D341Med (cell line): ENCODE data around the gene PTGS2.

Experiments
- DNase-seq: peaks from one replicate; pipeline ENCODE4 v3.0.0; 2012; ENCODE audit warnings: low spot score

Gene PTGS2

DNA sequence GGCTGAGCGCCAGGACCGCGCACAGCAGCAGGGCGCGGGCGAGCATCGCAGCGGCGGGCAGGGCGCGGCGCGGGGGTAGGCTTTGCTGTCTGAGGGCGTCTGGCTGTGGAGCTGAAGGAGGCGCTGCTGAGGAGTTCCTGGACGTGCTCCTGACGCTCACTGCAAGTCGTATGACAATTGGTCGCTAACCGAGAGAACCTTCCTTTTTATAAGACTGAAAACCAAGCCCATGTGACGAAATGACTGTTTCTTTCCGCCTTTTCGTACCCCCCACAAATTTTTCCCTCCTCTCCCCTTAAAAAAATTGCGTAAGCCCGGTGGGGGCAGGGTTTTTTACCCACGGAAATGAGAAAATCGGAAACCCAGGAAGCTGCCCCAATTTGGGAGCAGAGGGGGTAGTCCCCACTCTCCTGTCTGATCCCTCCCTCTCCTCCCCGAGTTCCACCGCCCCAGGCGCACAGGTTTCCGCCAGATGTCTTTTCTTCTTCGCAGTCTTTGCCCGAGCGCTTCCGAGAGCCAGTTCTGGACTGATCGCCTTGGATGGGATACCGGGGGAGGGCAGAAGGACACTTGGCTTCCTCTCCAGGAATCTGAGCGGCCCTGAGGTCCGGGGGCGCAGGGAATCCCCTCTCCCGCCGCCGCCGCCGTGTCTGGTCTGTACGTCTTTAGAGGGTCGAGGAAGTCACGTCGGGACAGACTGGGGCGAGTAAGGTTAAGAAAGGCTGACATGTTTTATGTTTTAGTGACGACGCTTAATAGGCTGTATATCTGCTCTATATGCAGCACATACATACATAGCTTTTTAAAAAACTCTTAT lies at the start of gene PTGS2:
Gene PTGS2 (minus strand): TSS at position 179 of the 817 bp plus-strand sequence. CDS start 133 bp downstream, at position 46.
- peak; percentile 92 for DNase-seq

GRCh38 chr1:186722711-186723309 lies 42.6 kb upstream of the PTGS2 start:
- DNase-seq: peak; percentile 42

DNA sequence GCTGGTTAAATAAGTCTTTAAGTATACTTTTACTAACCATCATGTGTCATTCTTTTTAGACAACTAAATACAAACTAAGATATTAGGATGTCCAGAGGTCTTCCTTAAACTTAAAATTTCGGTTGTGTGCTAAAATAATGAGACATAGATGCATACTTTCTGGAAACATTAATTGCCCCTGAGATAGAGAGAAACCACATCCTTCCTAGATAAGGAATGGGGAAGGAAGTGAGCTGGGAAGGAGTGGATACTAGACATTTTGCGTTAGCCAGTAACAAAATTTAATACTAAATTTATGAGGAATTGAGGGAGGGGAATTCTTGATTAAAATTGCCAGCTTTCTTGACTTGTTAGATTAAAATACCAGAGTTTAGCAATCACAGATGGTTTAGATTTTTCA lies 37.1 kb upstream of the PTGS2 start:
- DNase-seq: no peak

DNA sequence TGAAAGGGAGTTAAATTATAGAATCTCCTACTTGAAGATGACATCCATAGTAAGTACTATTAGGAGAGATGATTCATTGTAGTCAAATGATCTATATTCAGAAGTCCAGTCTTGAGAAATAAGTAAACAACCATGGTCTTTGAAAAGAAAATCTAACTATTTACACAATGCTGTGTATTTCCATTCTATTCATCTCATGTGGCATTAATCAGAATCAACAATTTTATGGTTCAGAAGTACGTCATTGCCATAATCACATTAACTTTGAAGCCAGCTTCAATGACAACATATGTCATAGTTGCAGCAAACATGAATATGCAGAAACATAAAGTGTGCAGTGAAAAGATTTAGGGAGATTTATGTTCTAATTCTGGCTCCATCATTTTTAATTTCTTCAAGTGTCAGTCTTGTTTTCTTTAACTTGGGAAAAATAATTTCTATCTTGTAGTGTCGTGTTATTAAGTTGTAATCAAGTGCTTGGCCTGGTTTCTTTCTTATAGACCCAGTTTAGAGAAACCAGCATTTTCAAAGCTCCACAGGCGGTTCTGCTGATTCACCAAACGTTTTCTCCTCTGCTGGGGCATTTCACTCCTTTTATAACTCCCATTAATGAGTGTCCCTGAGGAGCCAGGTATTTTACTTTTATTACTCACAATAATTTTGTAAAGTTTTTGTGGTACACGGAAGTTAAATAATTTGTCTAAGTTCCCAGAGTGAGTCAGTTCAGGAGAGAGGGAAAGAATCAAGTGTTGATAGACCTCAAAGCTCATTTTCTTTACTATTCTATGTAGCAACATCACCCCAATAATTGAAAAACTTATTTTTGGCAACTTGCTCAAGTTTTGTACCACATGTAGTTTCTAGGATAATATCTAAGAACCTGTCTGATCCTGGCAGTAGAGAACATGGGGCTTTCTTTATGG lies 35.9 kb upstream of the PTGS2 start:
- no peak for DNase-seq

DNA sequence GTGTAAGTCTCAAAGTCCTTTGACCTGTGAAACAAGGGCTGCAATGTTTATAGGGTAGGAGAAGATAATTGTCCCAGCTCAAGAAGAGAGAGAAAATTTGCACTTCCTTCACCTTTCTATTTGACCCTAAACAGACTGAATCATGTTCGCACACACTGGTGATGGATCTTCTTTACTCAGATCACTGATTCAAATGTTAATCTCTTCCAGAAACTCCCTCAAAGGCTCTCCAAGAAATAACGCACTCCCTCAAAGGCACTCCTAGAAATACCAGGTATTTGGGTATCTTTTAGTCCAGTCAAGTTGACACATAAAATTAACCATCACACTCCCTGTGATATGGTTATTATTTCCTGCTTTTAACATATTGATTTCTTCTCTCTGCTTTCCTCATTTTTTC lies 30.5 kb upstream of the PTGS2 start:
- no peak for DNase-seq

- no peak for DNase-seq
Observed at GRCh38 chr1:186708694-186709097, 28.5 kb upstream of the PTGS2 start.

DNA sequence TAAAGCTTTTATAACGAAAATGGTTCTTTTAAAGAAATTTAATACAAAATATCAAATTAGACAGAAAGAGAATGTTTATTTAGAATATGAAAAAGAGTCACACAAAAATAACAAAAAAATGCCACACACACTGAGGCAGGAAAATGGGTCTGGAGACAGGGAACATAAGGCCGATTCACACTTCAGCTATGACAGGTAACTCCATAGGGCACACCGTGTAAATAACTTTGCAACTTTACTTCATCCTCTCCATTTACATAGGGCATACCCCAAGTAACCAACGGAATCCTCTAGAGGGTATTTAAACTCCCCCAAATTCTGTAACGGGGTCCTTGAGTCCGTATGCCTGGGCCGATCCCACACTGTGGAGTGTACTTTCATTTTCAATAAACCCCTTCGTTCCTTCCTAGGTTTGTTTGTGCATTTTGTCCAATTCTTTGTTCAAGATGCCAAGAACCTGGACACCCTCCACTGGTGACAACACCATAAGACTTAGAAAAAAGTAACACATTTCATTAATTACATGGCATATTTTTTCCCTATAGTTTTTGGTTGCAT lies 23.1 kb upstream of the PTGS2 start:
- no peak for DNase-seq

DNA sequence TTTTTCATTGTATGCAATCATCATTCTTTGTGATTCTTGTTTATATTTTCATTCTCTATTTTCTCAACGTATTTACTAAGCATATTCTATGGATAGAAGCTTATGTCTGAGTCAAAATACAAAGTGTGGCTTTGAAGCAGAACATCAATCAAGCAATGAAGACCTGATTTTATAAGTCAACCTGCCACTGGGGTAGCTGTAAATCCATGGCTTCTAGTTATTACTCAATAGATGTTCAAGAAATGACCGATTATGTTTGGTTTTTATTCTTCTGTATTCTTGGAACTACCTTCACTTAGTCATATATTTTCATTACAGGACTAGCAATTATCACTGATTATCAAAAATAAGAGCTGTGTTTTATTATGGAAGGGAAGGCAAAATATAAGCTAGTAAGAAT lies 20.5 kb upstream of the PTGS2 start:
- no peak for DNase-seq

DNA sequence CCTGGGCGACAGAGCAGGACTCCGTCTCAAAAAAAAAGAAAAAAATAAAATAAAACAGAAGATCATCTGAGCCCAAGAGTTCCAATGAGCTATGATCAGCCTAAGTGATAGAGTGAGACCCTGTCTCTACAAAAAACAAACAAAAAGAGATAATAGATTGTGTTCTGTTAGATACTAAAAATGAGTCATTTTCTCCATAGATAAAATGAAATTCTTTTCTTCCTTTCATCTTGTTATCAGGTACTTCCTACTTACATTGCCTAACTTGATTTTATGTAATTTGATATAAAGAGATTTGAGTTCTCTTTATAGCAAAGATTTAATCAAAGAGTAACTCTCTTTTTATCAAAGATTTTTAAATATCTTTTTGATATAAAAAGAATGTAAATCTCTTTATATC lies 19.3 kb upstream of the PTGS2 start:
- DNase-seq: no peak

DNA sequence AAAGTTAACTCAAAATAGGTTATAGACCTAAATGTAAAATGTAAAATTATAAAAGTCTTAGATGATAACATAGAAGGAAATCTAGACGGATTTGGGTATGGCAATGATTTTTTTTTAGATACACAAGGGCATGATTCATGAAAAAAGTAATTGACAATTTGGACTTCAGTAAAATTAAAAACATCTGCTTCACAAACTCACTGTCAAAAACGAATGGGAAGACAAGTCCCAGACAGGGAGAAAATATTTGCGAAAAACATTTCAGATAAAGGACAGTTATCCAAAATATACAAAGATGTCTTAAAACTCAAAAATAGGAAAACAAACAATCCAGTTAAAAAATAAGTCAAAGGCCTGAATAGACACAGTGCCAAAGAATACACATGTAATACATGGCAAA lies 9.7 kb upstream of the PTGS2 start:
- no peak for DNase-seq

GRCh38 chr1:186689376-186689775 lies 9.2 kb upstream of the PTGS2 start:
- no peak for DNase-seq

GRCh38 chr1:186683652-186684410 lies 3.6 kb upstream of the PTGS2 start:
- DNase-seq: no peak

DNA sequence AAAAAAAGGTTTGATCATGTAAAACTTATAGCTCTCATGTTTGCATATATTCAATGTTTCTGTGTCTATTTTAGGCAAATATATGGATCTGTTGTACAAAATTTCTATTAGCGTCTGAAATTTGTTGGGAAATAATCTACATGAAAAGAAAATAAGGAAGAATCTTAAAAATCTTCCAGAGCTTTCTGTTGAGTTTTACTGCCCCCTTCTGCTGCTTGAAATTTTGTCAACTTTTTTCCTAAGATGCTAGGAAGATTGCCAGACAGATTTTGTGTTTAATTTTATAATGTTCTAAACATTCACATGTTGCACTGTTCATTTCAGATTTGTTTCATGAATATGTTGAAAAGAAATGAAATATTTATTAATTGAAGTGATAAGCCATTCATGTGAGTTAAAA lies 2.5 kb upstream of the PTGS2 start:
- DNase-seq: no peak

DNA sequence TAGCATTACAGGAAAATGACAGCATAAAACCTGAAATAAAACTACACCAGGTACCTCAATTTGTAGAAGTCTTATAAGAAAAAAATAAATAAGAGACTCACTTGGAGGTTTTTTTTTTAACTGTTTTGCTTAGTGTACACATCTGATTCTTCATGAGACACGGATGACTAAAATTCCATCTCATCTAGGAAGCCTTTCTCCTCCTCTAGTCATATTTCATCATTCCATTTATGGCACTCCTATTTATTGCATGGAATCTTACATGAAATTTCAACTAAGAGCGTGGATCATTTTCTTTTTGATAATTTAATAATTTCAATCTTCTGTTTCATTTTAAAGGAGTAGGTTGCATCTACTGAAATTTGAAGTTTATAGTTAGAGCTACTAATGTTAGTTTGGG lies 1.6 kb upstream of the PTGS2 start:
- no peak for DNase-seq

- no peak for DNase-seq
Observed at GRCh38 chr1:186681121-186681520, 898 bp upstream of the PTGS2 start.

- no peak for DNase-seq
Observed at GRCh38 chr1:186679924-186680244, 339 bp downstream of the PTGS2 start.

DNA sequence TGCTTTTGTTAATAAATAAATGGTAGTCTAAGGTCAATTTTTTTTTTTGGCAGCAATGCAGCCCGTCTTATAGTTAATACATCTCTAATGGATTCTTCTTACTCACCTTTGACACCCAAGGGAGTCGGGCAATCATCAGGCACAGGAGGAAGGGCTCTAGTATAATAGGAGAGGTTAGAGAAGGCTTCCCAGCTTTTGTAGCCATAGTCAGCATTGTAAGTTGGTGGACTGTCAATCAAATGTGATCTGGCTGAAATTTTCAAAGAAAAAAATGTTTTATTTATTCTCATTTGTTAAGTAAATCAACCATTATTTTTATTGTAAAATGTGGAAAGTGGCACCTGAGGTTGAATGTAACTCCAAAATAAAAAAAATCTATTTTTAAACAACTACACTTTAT lies 2.1 kb downstream of the PTGS2 start:
- no peak for DNase-seq

- DNase-seq: no peak
Observed at GRCh38 chr1:186672596-186672995, 7.6 kb downstream of the PTGS2 start.

- DNase-seq: no peak
Observed at GRCh38 chr1:186672131-186672530, 8.1 kb downstream of the PTGS2 start.

GRCh38 chr1:186671136-186671825 lies 8.9 kb downstream of the PTGS2 start:
- no peak for DNase-seq
